GM21515 (cell line): ENCODE results near the gene DCUN1D2.

Experiments
- ATAC-seq: cut with Tn5 transposase; IDR thresholded peaks from one replicate; pipeline ENCODE4 v1.9.1; 2021; ENCODE audit not compliant: unreplicated experiment

DCUN1D2 gene

GRCh38 chr13:113413178-113413897 is 77.2 kb downstream of the DCUN1D2 start:
- ATAC-seq: no peak

GRCh38 chr13:113412440-113412839 is 78.1 kb downstream of the DCUN1D2 start:
- no peak for ATAC-seq

- ATAC-seq: no peak
Observed at GRCh38 chr13:113411216-113412023, 79.1 kb downstream of the DCUN1D2 start.

- ATAC-seq: no peak
Observed at GRCh38 chr13:113410472-113411201, 79.9 kb downstream of the DCUN1D2 start.

- no peak for ATAC-seq
Observed at GRCh38 chr13:113408562-113408961, 81.9 kb downstream of the DCUN1D2 start.

GRCh38 chr13:113407531-113408393 is 82.7 kb downstream of the DCUN1D2 start:
- ATAC-seq: no peak

GRCh38 chr13:113407103-113407530 is 83.4 kb downstream of the DCUN1D2 start:
- ATAC-seq: no peak

GRCh38 chr13:113406321-113407102 is 84.0 kb downstream of the DCUN1D2 start:
- ATAC-seq: no peak
